C4-2B (cell line): ENCODE data around the gene TLCD2.
A peak's percentile ranks its signal among the peaks of the same experiment; 100 is the strongest.
"Not testable (repeated sequence)": the region's sequence is repeated elsewhere in the genome, so short reads cannot be mapped to it uniquely, and the experiment has no call there.

Experiments
- H3K27ac ChIP-seq: fragments of 450-650 bp; 2 replicates; pipeline ENCODE4 v1.5.1; 2017
- CTCF ChIP-seq: fragments of 450-650 bp; conservative IDR thresholded peaks from 2 replicates; pipeline ENCODE4 v1.5.1; 2017; ENCODE audit warnings: mild to moderate bottlenecking
- ZFX ChIP-seq: fragments of 450-650 bp; IDR thresholded peaks from 2 replicates; pipeline ENCODE4 v1.6.1; 2017

The TLCD2 gene

GRCh38 chr17:1727258-1727789 lies 17.1 kb upstream of the TLCD2 start:
- TF ChIP-seq CTCF = no peak
- no peak for TF ChIP-seq ZFX
- H3K27ac ChIP-seq = no peak overlapping the region

GRCh38 chr17:1726626-1727257 lies 16.6 kb upstream of the TLCD2 start:
- no peak overlapping the region for H3K27ac ChIP-seq
- TF ChIP-seq CTCF = no peak

GRCh38 chr17:1725642-1726511 lies 15.7 kb upstream of the TLCD2 start:
- peak overlapping the region; percentile 75 for H3K27ac ChIP-seq
- TF ChIP-seq CTCF = no peak
- no peak for TF ChIP-seq ZFX

GRCh38 chr17:1724869-1725641 lies 14.9 kb upstream of the TLCD2 start:
- TF ChIP-seq ZFX (peak; percentile 55; the same call in 1 of the 2 replicates), CTCF (no peak; the same call in 1 of the 2 replicates)
- H3K27ac ChIP-seq = peak overlapping the region; percentile 75

GRCh38 chr17:1724351-1724868 lies 14.2 kb upstream of the TLCD2 start, which contains the start of gene WDR81:
Gene WDR81 (plus strand): TSS chr17:1724704. CDS start chr17:1724960, 256 bp downstream.
- TF ChIP-seq CTCF (no peak), ZFX (peak; percentile 83; the same call in 1 of the 2 replicates)
- H3K27ac ChIP-seq = peak within 1 kb of the TSS; percentile 75

- not testable (repeated sequence) for H3K27ac ChIP-seq
These were observed 11.8 kb upstream of the TLCD2 start for GRCh38 chr17:1722022-1722421.

GRCh38 chr17:1720856-1721386 lies 10.7 kb upstream of the TLCD2 start:
- no peak overlapping the region for H3K27ac ChIP-seq
- TF ChIP-seq ZFX = no peak
- peak; percentile 99 for TF ChIP-seq CTCF
